Breast epithelium (tissue), 4 donors: ENCODE data around the gene WDR1. TPM values are rescaled to one million over a fixed set of nuclear protein-coding genes. Genes with fewer than 3 reads are reported as not detected.
A peak's percentile ranks its signal among the peaks of the same experiment; 100 is the strongest.

Experiments used
- DNase-seq, 2 donors: peaks; one replicate each; pipeline ENCODE4 v3.0.0-alpha.2; 2019; ENCODE audit warnings: low spot score in 2 of 2
- H3K27ac ChIP-seq, 2 donors: fragments of 200-600 bp; sonication (generic) in 1 of 2; one replicate each; pipeline ENCODE4 v1.5.1; 2016 to 2019; ENCODE audit warnings: mild to moderate bottlenecking in 1 of 2
- H3K27me3 ChIP-seq, 2 donors: fragments of 200-600 bp; sonication (generic) in 1 of 2; one replicate each; pipeline versions ENCODE4 v1.5.1 to v1.6.0; 2017 to 2019; ENCODE audit warnings: control low read depth in 1 of 2, mild to moderate bottlenecking in 1 of 2
- H3K36me3 ChIP-seq: fragments of 200-600 bp; one replicate; pipeline ENCODE4 v1.5.1; 2019
- H3K4me1 ChIP-seq, 2 donors: fragments of 200-600 bp; sonication (generic); one replicate each; pipeline ENCODE4 v1.5.1; 2016 to 2019; ENCODE audit warnings: control low read depth in 1 of 2
- H3K4me3 ChIP-seq, 3 donors: fragments of 200-600 bp; sonication (generic); 1 replicate in 2 of 3; 2 replicates in 1 of 3; pipeline ENCODE4 v1.5.1; 2016 to 2019; ENCODE audit warnings: mild to moderate bottlenecking in 3 of 3, moderate library complexity in 2 of 3
- H3K9me3 ChIP-seq, 2 donors: fragments of 200-600 bp; sonication (generic) in 1 of 2; one replicate each; pipeline ENCODE4 v1.5.1; 2016 to 2019; ENCODE audit warnings: control low read depth in 1 of 2
- POLR2A ChIP-seq: fragments of 450-650 bp; IDR thresholded peaks from one replicate; pipeline ENCODE4 v1.6.1; 2016; ENCODE audit warnings: antibody characterized with exemption, mild to moderate bottlenecking, moderate library complexity
- POLR2AphosphoS5 ChIP-seq, 3 donors: sonication (generic); formaldehyde crosslinking; IDR thresholded peaks; one replicate each; pipeline ENCODE4 v1.6.1; 2017; ENCODE audit warnings: antibody characterized with exemption in 3 of 3
- intact Hi-C: fragments of 100-400 bp; cut with DNase I; formaldehyde crosslinking; loops from one replicate; pipeline ENCODE4 v1.15.1; 2023; ENCODE audit warnings: low total_unique reads
- total RNA-seq, 3 donors: library from RNA; depleted of rRNA; stranded (reverse); fragments of >200 nt; gene quantifications; one replicate each; pipeline ENCODE4 v1.1.0, GENCODE V29; 2016
- TF ChIP-seq, protein P1 (sequence below), 3 donors: fragments of 450-650 bp; IDR thresholded peaks; one replicate each; pipeline ENCODE4 v1.5.1; 2016 to 2017; ENCODE audit warnings: antibody characterized with exemption in 3 of 3, mild to moderate bottlenecking in 3 of 3, moderate library complexity in 3 of 3

The WDR1 gene
- total RNA-seq, 3 donors from 2014 or later = 93.9 to 142 (median 127) TPM

DNA sequence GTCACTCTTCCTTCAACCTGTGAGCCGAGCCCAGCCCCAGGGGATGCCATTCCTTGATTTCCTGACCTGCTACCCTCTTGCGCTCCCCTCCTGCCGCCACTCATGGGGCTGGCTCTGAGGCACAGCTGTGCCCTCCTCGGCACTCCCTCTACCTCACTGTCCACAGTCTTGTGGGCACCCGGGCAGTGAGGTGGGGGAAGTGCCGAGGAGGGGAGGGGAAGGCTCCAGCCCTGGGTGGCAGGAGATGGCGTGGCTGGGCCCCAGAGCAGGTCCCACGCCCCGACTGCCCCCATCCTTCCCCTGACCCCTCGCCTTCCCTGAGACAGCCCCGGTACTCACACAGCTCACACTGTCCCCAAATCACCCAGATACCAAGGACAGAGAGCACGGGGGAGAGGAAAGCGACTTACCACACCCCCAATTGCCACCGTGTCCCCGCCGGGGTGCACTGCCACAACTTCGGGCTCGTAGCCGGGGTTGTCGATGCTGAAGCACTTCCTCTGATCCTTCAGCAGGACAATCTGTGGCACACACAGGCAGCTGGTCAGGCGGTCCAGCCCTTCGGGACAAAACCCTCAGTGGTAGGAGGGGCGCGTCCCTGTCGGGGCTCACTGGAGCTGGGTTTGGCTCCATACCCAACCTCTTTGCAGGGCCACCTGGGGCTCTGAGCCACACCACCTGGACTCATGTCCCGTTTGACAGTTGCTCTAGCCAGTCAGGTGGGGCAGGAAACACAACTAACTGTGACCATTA lies 37.9 kb downstream of the WDR1 start:
- DNase-seq = peak in 1 of 2 donors; percentile 34
- Histone ChIP-seq H3K27ac (peak overlapping the region in 1 of 2 donors; percentile 32), H3K27me3 (no peaks in the 10 kb centered on the region), H3K4me3 (no peak overlapping the region), H3K4me1 (peaks cover 3 to 7% of the 10 kb centered on the region in 2 donors), H3K9me3 (no peaks in the 10 kb centered on the region), H3K36me3 (peaks cover 23% of the 10 kb centered on the region)
- TF ChIP-seq POLR2A = no peak
- TF ChIP-seq, protein P1, sequence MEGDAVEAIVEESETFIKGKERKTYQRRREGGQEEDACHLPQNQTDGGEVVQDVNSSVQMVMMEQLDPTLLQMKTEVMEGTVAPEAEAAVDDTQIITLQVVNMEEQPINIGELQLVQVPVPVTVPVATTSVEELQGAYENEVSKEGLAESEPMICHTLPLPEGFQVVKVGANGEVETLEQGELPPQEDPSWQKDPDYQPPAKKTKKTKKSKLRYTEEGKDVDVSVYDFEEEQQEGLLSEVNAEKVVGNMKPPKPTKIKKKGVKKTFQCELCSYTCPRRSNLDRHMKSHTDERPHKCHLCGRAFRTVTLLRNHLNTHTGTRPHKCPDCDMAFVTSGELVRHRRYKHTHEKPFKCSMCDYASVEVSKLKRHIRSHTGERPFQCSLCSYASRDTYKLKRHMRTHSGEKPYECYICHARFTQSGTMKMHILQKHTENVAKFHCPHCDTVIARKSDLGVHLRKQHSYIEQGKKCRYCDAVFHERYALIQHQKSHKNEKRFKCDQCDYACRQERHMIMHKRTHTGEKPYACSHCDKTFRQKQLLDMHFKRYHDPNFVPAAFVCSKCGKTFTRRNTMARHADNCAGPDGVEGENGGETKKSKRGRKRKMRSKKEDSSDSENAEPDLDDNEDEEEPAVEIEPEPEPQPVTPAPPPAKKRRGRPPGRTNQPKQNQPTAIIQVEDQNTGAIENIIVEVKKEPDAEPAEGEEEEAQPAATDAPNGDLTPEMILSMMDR (IDR thresholded peaks at IDR 0.05) = no peak
- TF ChIP-seq POLR2AphosphoS5 (IDR thresholded peaks at IDR 0.05) = no peak
- intact Hi-C loops = no loop called here

DNA sequence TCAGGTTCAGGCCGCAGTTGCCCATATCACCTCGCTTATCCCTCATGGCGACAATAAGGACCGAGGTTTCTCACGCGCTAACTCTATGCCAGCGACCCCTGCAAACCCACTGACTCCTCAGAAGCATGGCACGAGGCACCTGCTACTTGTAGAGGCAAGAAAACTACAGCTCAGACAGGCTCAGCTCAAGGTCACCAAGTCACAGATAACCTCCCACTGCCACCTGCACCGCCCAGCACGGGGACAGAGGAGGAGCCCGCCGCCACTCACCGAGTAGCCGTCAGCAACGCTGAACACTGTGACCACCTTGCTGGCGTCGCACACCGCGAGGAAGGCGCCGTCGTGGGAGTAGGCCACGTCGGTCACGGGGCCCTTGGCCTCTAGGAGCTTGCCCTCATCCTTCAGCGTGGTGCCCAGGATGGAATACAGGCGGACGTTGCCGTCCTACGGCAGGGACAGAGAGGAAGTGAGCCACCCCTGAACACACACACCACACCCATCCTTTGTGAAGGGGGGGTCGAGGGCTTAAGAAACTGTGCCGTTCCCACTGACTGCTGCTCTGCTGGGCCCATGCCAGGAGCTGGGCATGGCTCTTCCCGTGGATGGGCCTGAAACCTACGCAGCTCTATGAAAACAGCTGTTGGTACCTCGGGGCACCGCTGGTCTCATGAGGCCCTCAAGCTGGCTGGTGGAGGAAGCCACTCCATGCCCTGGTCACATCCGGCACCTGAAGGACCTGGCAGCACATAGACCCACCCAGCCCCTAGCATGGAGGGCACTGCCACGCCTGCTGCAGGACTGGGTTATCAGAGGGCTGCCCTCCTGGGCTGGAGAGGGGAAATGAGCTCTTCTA lies 38.9 kb downstream of the WDR1 start:
- Histone ChIP-seq H3K27me3 (no peaks in the 10 kb centered on the region), H3K9me3 (no peaks in the 10 kb centered on the region), H3K4me3 (no peak overlapping the region), H3K4me1 (peaks cover 3 to 4% of the 10 kb centered on the region in 2 donors), H3K36me3 (peaks cover 23% of the 10 kb centered on the region), H3K27ac (peak overlapping the region in 1 of 2 donors; percentile 32)
- TF ChIP-seq POLR2AphosphoS5 (IDR thresholded peaks at IDR 0.05) = no peak
- TF ChIP-seq, protein P1 (IDR thresholded peaks at IDR 0.05) = no peak
- no peak for TF ChIP-seq POLR2A
- intact Hi-C loops = no loop called here
- peak in 1 of 2 donors; percentile 51 for DNase-seq

DNA sequence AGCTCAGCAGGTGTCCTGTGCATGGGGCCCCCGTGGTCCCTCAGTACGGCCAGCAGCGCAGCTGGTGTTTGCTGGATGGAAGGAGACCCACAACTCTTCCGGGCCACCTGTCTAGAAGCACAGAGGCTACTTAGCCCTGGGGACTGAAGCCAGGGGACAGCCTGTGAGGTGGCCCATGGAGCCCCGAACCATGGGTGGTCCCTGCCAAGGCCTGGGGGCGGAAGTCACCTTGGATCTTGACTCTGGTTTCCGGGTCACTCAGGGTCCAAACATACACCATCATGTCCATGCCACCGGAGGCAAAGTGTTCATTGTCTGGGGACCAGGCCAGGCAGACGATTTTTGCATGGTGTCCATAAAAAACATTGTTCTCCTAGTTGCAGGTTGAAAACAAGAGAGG lies 39.5 kb downstream of the WDR1 start:
- intact Hi-C loops = no loop called here
- Histone ChIP-seq H3K4me1 (peaks cover 0 to 3% of the 10 kb centered on the region in 2 donors), H3K36me3 (peaks cover 23% of the 10 kb centered on the region), H3K27me3 (no peaks in the 10 kb centered on the region), H3K27ac (no peak overlapping the region), H3K4me3 (no peak overlapping the region), H3K9me3 (no peaks in the 10 kb centered on the region)
- TF ChIP-seq, protein P1 (IDR thresholded peaks at IDR 0.05) = no peak
- TF ChIP-seq POLR2A (no peak), POLR2AphosphoS5 (IDR thresholded peaks at IDR 0.05) (no peak)
- DNase-seq = peak in 1 of 2 donors; percentile 48

DNA sequence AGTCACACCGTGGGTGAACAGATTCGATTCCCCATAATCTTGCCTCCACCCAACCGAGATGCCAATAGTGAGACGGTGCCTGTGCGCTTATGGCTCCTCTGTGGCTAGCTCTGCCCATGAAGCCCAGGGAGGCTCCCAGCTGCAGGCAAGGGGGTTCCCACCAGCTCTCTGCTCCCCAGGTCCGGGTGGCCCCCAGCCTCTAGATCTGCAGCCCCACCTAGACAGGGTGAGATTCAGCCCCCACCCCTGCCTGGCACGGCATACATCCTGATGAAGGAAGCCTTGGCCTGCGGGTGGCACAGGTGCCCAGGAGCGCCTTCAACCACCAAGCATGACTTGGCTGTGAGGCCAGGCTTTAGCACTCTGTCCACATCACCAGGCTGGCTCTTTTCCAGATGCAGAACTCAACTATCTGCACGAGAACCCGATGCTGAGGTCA lies 40.6 kb downstream of the WDR1 start:
- no peak for TF ChIP-seq POLR2AphosphoS5 (IDR thresholded peaks at IDR 0.05)
- TF ChIP-seq, protein P1 (IDR thresholded peaks at IDR 0.05) = no peak
- no peak for TF ChIP-seq POLR2A
- Histone ChIP-seq H3K9me3 (no peaks in the 10 kb centered on the region), H3K27ac (no peak overlapping the region), H3K36me3 (peaks cover 23% of the 10 kb centered on the region), H3K27me3 (no peaks in the 10 kb centered on the region), H3K4me3 (no peak overlapping the region), H3K4me1 (peaks cover 0 to 3% of the 10 kb centered on the region in 2 donors)
- intact Hi-C loops = no loop called here
- DNase-seq = peak in 1 of 2 donors; percentile 48
